Natural killer cell treated with Interleukin-12 subunit alpha and Interleukin-12 subunit beta and Interleukin-15 and Interleukin-18, amount 100 ng/mL, for 72 hours (primary cell): Measurements from ENCODE around the gene MALL. TPM values are rescaled to one million over a fixed set of nuclear protein-coding genes. Genes with fewer than 3 reads are reported as not detected.
"Not testable (repeated sequence)": the region's sequence is repeated elsewhere in the genome, so short reads cannot be mapped to it uniquely, and the experiment has no call there.

Source experiments
- ATAC-seq, 2 donors: fragments of 150-1000 bp; cut with Tn5 transposase in 1 of 2; sonication (Bioruptor Pico), chemical (Tn5 transposase) in 1 of 2; 2 replicates each; pipeline ENCODE4 v1.10.0; 2021
- DNase-seq: peaks from one replicate; pipeline ENCODE4 v3.0.0; 2022; ENCODE audit warnings: low spot score
- H3K27ac Mint-ChIP-seq, 2 donors: 1 replicate in 1 of 2; 2 replicates in 1 of 2; pipeline ENCODE4 v1.8.0; 2022; ENCODE audit warnings: mixed read lengths in 2 of 2, mild to moderate bottlenecking in 1 of 2, moderate library complexity in 1 of 2
- H3K27me3 Mint-ChIP-seq, 2 donors: 1 replicate in 1 of 2; 2 replicates in 1 of 2; pipeline ENCODE4 v1.8.0; 2022; ENCODE audit warnings: mixed read lengths in 2 of 2
- H3K36me3 Mint-ChIP-seq: one replicate; pipeline ENCODE4 v1.8.0; 2022; ENCODE audit warnings: mixed read lengths
- H3K4me1 Mint-ChIP-seq, 2 donors: 1 replicate in 1 of 2; 2 replicates in 1 of 2; pipeline ENCODE4 v1.8.0; 2022; ENCODE audit warnings: low read depth in 2 of 2, mixed read lengths in 2 of 2, mild to moderate bottlenecking in 1 of 2
- H3K4me3 Mint-ChIP-seq: one replicate; pipeline ENCODE4 v1.8.0; 2022; ENCODE audit warnings: mixed read lengths
- H3K9me3 Mint-ChIP-seq: 2 replicates; pipeline ENCODE4 v1.8.0; 2022; ENCODE audit warnings: mixed read lengths
- total RNA-seq, 2 donors: library from RNA; stranded (reverse); gene quantifications; one replicate each; pipeline ENCODE4 v1.2.3, GENCODE V29; 2022

MALL gene
- total RNA-seq, 2 donors from 2014 or later = not detected

- not testable (repeated sequence) for DNase-seq, H3K4me3 Mint-ChIP-seq, H3K4me1 Mint-ChIP-seq, H3K27me3 Mint-ChIP-seq, ATAC-seq, H3K9me3 Mint-ChIP-seq, H3K27ac Mint-ChIP-seq, H3K36me3 Mint-ChIP-seq
Observed at GRCh38 chr2:110037336-110037735, 78.3 kb downstream of the MALL start.

DNA sequence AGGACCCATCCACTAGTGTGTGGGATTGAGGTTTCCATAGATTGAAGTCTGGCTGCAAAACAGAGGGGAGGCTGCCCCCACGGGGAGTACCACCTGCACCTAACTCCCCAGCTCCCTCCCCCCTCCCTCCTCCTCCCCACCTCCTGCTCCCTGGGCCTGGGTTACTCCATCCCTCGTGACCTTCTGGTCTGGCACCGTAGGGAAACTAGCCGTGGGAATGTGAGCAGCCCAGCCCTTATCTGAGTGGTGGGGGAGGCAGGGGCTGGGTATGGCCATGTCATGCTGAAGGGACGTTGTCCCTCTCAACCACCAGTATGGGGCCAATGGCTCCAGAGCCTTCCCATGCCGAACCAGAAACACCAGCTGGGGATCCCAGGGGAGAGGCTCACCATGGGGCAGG lies 80.2 kb downstream of the MALL start:
- not testable (repeated sequence) for H3K4me1 Mint-ChIP-seq, H3K27me3 Mint-ChIP-seq, H3K27ac Mint-ChIP-seq, ATAC-seq, DNase-seq, H3K4me3 Mint-ChIP-seq, H3K9me3 Mint-ChIP-seq, H3K36me3 Mint-ChIP-seq

DNA sequence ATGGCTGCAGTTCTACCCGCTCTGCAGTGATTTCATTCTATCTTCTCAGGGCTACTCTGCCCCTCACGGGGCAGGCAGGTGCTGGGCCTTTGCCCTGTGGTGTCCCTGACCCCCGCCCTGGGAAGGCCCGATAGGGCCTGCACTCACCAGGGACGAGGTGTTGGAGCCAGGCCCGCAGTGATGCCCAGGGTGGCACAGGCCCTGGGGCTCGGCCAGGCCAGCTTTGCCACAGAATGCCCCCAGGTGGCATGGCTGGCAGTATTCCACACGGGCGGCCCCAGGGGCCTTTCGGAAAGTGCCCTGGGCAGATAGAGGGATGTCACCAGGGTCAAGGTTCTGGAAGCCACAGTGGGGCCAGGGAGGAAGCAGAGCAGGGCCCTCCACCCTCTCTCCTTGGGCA lies 80.7 kb downstream of the MALL start:
- peak; percentile 32 for DNase-seq
- H3K27me3 Mint-ChIP-seq, H3K9me3 Mint-ChIP-seq, ATAC-seq, H3K27ac Mint-ChIP-seq, H3K4me3 Mint-ChIP-seq, H3K36me3 Mint-ChIP-seq, H3K4me1 Mint-ChIP-seq: not testable (repeated sequence)

Other genes starting within 250 kb of the MALL start
- 1 to 10 TPM in 1 of 2 donors, under 1 TPM in 1; 0.43 to 1.0 TPM for gene LIMS3, start 217.1 kb downstream of the MALL start, total RNA-seq
- under 1 TPM; 0.28 to 0.36 TPM for gene NPHP1, start 89.2 kb upstream of the MALL start, total RNA-seq
- gene MTLN, start 96.7 kb upstream of the MALL start, total RNA-seq = 10 to 100 TPM; 52.7 to 58.0 TPM